Measurements from ENCODE around the gene PCDHGA5. TPM values are rescaled to one million over a fixed set of nuclear protein-coding genes. Genes with fewer than 3 reads are reported as not detected.
"Not testable (repeated sequence)": the region's sequence is repeated elsewhere in the genome, so short reads cannot be mapped to it uniquely, and the experiment has no call there.

PCDHGA5 gene
- total RNA-seq (2022) = 0.25 and 0.42 TPM in 2 replicates
- Bru-seq, nascent RNA = percentile 34 among the genes with signal in this experiment
- BruChase-seq, experiment 1, labeled RNA remaining after a 6-hour chase = percentile 52 among the genes with signal in this experiment
- BruChase-seq, experiment 2, labeled RNA remaining after a 2-hour chase = percentile 48 among the genes with signal in this experiment
- long read RNA-seq = 0 reads

DNA sequence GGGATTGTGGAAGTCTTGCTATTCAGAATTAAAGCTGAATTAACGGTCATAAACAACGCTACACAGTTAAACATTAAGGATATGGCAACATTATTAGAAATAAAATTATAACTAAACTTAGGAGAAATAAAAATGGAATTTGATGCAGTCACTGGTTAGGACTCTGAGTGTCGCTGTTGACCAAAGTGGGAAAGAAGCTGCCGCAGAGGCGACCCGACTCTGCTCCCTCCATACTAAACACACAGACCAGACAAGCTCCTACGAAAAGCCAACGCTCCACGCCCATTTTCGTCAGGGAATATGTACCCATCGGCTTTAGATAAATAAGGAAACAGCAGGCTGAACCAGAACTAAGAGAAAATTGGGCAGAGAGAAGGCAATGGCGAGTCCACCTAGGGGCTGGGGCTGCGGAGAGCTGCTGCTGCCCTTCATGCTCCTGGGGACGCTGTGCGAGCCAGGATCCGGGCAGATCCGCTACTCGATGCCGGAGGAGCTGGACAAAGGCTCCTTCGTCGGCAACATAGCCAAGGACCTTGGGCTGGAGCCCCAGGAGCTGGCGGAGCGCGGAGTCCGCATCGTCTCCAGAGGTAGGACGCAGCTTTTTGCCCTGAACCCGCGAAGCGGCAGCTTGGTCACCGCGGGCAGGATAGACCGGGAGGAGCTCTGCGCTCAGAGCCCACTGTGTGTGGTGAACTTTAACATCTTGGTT lies at the start of gene PCDHGA5:
PCDHGA5 (plus strand) TSS at position 211 of the 709 bp plus-strand sequence; CDS start at position 380, 169 bp downstream.
- H3K4me1 Mint-ChIP-seq (ENCODE audit: insufficient read depth, unreplicated experiment) = no peaks in the 10 kb centered on the region
- H3K27ac Mint-ChIP-seq (ENCODE audit: low read depth, unreplicated experiment) = no peak within 1 kb of the TSS
- H3K27me3 Mint-ChIP-seq (ENCODE audit: insufficient read depth, unreplicated experiment) = no peaks in the 10 kb centered on the region
- H3K4me3 Mint-ChIP-seq (ENCODE audit: unreplicated experiment) = no peak within 1 kb of the TSS
- BruUV-seq (replicated peaks) = no TSS peak
- POLR2A ChIA-PET = interaction anchor here (0.7 kb wide), 1 partner anchor 22 kb away, joined by 3 read pairs; no protein-coding TSS in a partner anchor
- TF ChIP-seq, protein P1, sequence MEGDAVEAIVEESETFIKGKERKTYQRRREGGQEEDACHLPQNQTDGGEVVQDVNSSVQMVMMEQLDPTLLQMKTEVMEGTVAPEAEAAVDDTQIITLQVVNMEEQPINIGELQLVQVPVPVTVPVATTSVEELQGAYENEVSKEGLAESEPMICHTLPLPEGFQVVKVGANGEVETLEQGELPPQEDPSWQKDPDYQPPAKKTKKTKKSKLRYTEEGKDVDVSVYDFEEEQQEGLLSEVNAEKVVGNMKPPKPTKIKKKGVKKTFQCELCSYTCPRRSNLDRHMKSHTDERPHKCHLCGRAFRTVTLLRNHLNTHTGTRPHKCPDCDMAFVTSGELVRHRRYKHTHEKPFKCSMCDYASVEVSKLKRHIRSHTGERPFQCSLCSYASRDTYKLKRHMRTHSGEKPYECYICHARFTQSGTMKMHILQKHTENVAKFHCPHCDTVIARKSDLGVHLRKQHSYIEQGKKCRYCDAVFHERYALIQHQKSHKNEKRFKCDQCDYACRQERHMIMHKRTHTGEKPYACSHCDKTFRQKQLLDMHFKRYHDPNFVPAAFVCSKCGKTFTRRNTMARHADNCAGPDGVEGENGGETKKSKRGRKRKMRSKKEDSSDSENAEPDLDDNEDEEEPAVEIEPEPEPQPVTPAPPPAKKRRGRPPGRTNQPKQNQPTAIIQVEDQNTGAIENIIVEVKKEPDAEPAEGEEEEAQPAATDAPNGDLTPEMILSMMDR (IDR thresholded peaks at IDR 0.05; ENCODE audit: unreplicated experiment) = no peak
- intact Hi-C loops (cut with micrococcal nuclease) = no loop called here
- CTCF ChIA-PET = interaction anchor here (0.6 to 1.3 kb wide), 7 partner anchors 22 to 203 kb away, joined by 3 to 4 read pairs (median 3); no protein-coding TSS in a partner anchor
- peaks cover 5% of the 10 kb centered on the region for H3K36me3 Mint-ChIP-seq (ENCODE audit: insufficient read depth, unreplicated experiment)
- no peak for DNase-seq (ENCODE audit: unreplicated experiment)
- H3K9me3 Mint-ChIP-seq (ENCODE audit: unreplicated experiment) = peaks cover 35% of the 10 kb centered on the region

DNA sequence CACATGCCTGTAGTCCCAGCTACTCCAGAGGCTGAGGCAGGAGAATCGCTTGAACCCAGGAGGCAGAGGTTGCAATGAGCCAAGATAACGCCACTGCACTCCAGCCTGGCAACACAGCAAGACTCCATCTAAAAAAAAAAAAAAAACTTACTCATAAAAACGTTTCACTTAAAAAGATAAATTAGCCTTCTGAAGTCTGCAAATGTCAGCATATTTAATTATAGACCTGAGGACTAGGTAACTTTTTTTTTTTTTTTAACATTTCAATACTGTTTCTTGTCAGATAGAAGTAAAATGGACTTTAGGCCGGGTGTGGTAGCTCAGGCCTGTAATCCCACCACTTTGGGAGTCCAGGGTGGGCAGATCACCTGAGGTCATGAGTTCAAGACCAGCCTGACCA lies 47.0 kb upstream of the PCDHGA5 start:
- H3K36me3 Mint-ChIP-seq (ENCODE audit: insufficient read depth, unreplicated experiment) = peaks cover 81% of the 10 kb centered on the region
- BruUV-seq (replicated peaks); H3K27ac Mint-ChIP-seq (ENCODE audit: low read depth, unreplicated experiment); DNase-seq (ENCODE audit: unreplicated experiment); H3K27me3 Mint-ChIP-seq (ENCODE audit: insufficient read depth, unreplicated experiment); intact Hi-C loops (cut with micrococcal nuclease); POLR2A ChIA-PET; H3K4me3 Mint-ChIP-seq (ENCODE audit: unreplicated experiment): not testable (repeated sequence)
- CTCF ChIA-PET = interaction anchor here (0.6 to 4.8 kb wide), 4 partner anchors 23 to 94 kb away, joined by 3 to 49 read pairs (median 4); partner anchors contain the start of gene PCDHB14
- peaks cover 51% of the 10 kb centered on the region for H3K9me3 Mint-ChIP-seq (ENCODE audit: unreplicated experiment)
- H3K4me1 Mint-ChIP-seq (ENCODE audit: insufficient read depth, unreplicated experiment) = peaks cover 14% of the 10 kb centered on the region

DNA sequence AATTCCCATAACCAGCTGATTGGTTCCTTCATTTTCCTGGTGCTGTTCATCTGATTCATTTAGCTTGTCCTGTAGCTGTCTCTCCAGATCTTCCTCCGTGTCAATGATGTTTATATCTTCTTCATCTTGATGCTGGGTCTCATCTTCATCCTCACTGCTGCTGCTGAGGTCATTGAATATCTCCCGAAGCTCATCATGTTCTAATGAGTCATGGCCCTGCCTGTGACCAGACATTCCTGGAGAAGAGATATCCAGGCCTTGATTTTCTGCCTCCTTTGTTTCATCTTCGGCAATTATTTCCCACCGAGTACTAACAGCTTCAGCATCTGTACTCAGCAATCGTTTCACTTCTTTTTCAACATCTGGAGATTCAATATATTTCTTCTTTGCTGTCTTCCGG lies 44.8 kb upstream of the PCDHGA5 start:
- no peak for DNase-seq (ENCODE audit: unreplicated experiment)
- BruUV-seq (replicated peaks) = no TSS peak
- TF ChIP-seq, protein P1 (IDR thresholded peaks at IDR 0.05; ENCODE audit: unreplicated experiment) = no peak
- Mint-ChIP-seq H3K27me3 (ENCODE audit: insufficient read depth, unreplicated experiment) (no peaks in the 10 kb centered on the region), H3K9me3 (ENCODE audit: unreplicated experiment) (peaks cover 41% of the 10 kb centered on the region), H3K4me1 (ENCODE audit: insufficient read depth, unreplicated experiment) (peaks cover 14% of the 10 kb centered on the region), H3K27ac (ENCODE audit: low read depth, unreplicated experiment) (no peak overlapping the region), H3K4me3 (ENCODE audit: unreplicated experiment) (peak overlapping the region; percentile 99), H3K36me3 (ENCODE audit: insufficient read depth, unreplicated experiment) (peaks cover 66% of the 10 kb centered on the region)
- ChIA-PET POLR2A (interaction anchor here (1.3 to 5.0 kb wide), 7 partner anchors 16 to 239 kb away, joined by 3 to 60 read pairs (median 10); partner anchors contain the start of genes PCDHB15, PCDHGB3 and PCDHGC3), CTCF (interaction anchor here (0.6 to 4.8 kb wide), 29 partner anchors 9 to 1078 kb away, joined by 3 to 56 read pairs (median 7); partner anchors contain the start of genes PCDHB10, PCDHB11, PCDHB14 and PCDHGA1)
- intact Hi-C loops (cut with micrococcal nuclease) = no loop called here

DNA sequence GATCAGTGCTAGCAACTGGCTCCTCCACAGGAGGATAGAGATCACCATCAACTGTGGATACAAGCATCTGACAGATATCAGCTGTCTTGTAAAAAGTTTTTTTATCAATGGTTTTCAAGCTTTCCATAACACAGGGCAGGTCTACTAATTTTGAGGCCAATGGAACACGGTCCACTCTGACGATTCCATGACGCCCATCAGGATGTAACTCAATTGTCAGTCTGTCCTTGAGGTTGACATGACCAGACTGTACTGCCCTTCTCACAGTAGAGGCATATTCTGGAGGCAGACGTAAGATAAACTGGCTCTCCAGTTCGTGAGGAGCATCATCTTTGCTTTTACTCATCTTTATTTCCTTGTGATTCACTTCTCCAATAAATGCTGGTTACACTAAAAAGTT lies 44.3 kb upstream of the PCDHGA5 start:
- intact Hi-C loops (cut with micrococcal nuclease) = loop anchor here (1.0 kb wide), 2 partner anchors 205 to 241 kb away; no protein-coding TSS in a partner anchor
- H3K36me3 Mint-ChIP-seq (ENCODE audit: insufficient read depth, unreplicated experiment) = peaks cover 63% of the 10 kb centered on the region
- no TSS peak for BruUV-seq (replicated peaks)

More for the DNA sequence above, 44.3 kb upstream of the PCDHGA5 start:
- TF ChIP-seq, protein P1 (IDR thresholded peaks at IDR 0.05; ENCODE audit: unreplicated experiment) = no peak
- CTCF ChIA-PET = interaction anchor here (0.6 to 4.8 kb wide), 56 partner anchors 8 to 1471 kb away, joined by 3 to 56 read pairs (median 6); partner anchors contain the start of genes PCDHB10, PCDHB11, PCDHB13 and PCDHB14
- H3K4me3 Mint-ChIP-seq (ENCODE audit: unreplicated experiment) = peak overlapping the region; percentile 99
- peaks cover 40% of the 10 kb centered on the region for H3K9me3 Mint-ChIP-seq (ENCODE audit: unreplicated experiment)
- no peaks in the 10 kb centered on the region for H3K27me3 Mint-ChIP-seq (ENCODE audit: insufficient read depth, unreplicated experiment)
- H3K27ac Mint-ChIP-seq (ENCODE audit: low read depth, unreplicated experiment) = peak overlapping the region; percentile 100
- DNase-seq (ENCODE audit: unreplicated experiment) = no peak
- POLR2A ChIA-PET = interaction anchor here (0.8 to 5.0 kb wide), 33 partner anchors 8 to 317 kb away, joined by 3 to 60 read pairs (median 5); partner anchors contain the start of genes DIAPH1, HDAC3, PCDHB14 and PCDHB15
- peaks cover 14% of the 10 kb centered on the region for H3K4me1 Mint-ChIP-seq (ENCODE audit: insufficient read depth, unreplicated experiment)
